ENCODE data around the gene ZFAND3.

Gene ZFAND3

GRCh38 chr6:37897818-37898515, 78.4 kb downstream of the ZFAND3 start:
- DNase-seq: no peak

GRCh38 chr6:37903351-37904340, 84.1 kb downstream of the ZFAND3 start:
- no peak for DNase-seq

- no peak for DNase-seq
These were observed 85.1 kb downstream of the ZFAND3 start for GRCh38 chr6:37904590-37904989.

- no peak for DNase-seq
These were observed 86.6 kb downstream of the ZFAND3 start for GRCh38 chr6:37906121-37906520.

- DNase-seq: no peak
These were observed 91.5 kb downstream of the ZFAND3 start for GRCh38 chr6:37910998-37911397.

- DNase-seq: no peak
These were observed 93.7 kb downstream of the ZFAND3 start for GRCh38 chr6:37913210-37913609.

GRCh38 chr6:37915463-37915862, 95.9 kb downstream of the ZFAND3 start:
- DNase-seq: no peak

GRCh38 chr6:37916149-37916548, 96.6 kb downstream of the ZFAND3 start:
- DNase-seq: no peak

- no peak for DNase-seq
These were observed 97.1 kb downstream of the ZFAND3 start for GRCh38 chr6:37916675-37917074.

- DNase-seq: no peak
These were observed 98.0 kb downstream of the ZFAND3 start for GRCh38 chr6:37917566-37917965.

- no peak for DNase-seq
These were observed 100.1 kb downstream of the ZFAND3 start for GRCh38 chr6:37919417-37920157.

GRCh38 chr6:37920667-37921066, 101.1 kb downstream of the ZFAND3 start:
- no peak for DNase-seq

GRCh38 chr6:37922563-37922962, 103.0 kb downstream of the ZFAND3 start:
- no peak for DNase-seq

- no peak for DNase-seq
These were observed 104.0 kb downstream of the ZFAND3 start for GRCh38 chr6:37923514-37923913.

GRCh38 chr6:37926661-37927060, 107.1 kb downstream of the ZFAND3 start:
- no peak for DNase-seq

- DNase-seq: no peak
These were observed 108.7 kb downstream of the ZFAND3 start for GRCh38 chr6:37928217-37928616.

GRCh38 chr6:37930288-37930971, 110.9 kb downstream of the ZFAND3 start:
- DNase-seq: no peak

GRCh38 chr6:37931066-37931465, 111.5 kb downstream of the ZFAND3 start:
- no peak for DNase-seq

GRCh38 chr6:37934276-37934675, 114.7 kb downstream of the ZFAND3 start:
- DNase-seq: no peak

- no peak for DNase-seq
These were observed 116.6 kb downstream of the ZFAND3 start for GRCh38 chr6:37936150-37936549.

GRCh38 chr6:37936906-37937305, 117.4 kb downstream of the ZFAND3 start:
- no peak for DNase-seq

- no peak for DNase-seq
These were observed 119.4 kb downstream of the ZFAND3 start for GRCh38 chr6:37938909-37939308.

Measured in NCI-H2171 (cell line).